HG03571 (cell line): ENCODE measurements around the gene CDC42EP3.

Experiments used
- ATAC-seq: cut with Tn5 transposase; IDR thresholded peaks from one replicate; pipeline ENCODE4 v1.9.1; 2021; ENCODE audit not compliant: unreplicated experiment

The CDC42EP3 gene

DNA sequence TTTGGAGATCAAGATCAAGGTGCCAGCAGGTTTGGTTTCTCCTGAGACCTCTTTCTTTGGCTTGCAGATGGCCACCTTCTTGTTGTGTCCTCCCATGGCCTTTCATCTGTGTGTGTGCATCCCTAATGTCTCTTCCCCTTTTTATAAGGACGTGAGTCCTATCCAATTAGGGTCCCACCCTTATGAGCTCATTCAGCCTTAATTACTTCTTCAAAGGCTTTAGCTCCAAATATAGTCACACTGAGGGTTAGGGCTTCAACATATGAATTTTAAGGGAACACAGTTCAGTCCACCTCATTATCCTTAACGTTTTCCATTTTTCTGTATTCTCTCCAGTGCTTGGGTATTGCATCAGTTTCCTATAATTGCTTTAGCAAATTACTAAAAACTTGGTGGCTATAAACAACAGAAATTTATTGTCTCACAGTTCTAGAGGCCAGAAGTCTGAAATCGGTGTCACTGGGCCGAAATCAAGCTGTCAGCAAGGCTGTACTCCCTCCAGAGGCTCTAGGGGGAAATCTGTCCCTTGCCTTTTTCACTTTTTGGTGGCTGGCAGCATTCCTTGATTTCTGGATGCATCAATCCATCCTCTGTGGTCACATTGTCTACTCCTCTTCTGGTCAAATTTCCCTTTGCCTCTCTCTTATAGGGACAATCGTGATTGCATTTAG lies 34.1 kb downstream of the CDC42EP3 start:
- ATAC-seq, result no peak

DNA sequence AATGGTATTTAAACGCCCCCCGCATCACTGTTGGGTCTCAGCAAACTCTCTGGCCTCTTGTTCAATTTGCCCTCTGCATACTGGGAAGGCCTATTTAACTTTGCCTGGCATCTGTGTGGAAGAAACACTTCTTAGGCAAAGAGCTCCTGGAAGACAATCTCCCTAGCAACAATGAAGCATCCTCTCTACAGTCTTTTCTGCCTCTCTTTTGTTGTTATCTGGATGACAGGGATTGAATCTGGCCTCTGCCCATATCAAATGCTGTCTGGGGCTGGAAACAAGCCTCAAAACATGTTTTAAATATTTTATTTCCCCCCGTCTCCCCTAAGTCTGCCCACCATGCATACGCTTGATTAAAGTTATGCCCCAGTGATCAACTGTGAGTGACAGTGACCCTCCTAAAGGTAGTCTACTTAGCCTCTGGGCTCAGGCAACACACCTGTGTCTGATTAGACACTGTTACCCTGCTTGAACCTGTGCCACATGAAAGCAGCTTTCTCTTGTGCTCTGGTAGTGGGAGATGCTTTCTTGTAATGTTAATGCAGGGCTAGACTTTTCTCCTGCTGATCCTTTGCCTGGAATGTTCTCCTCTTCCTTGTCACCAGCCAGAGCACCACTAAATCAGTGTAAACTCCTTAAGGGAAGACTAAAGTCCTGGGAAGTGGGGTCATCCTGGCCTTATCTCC lies 34.9 kb downstream of the CDC42EP3 start:
- ATAC-seq, result no peak

GRCh38 chr2:37635504-37636380 lies 35.7 kb downstream of the CDC42EP3 start:
- ATAC-seq, result peak; percentile 82

- no peak for ATAC-seq
These were observed 36.4 kb downstream of the CDC42EP3 start for GRCh38 chr2:37634914-37635503.

GRCh38 chr2:37633845-37634244 lies 37.6 kb downstream of the CDC42EP3 start:
- ATAC-seq, result no peak

DNA sequence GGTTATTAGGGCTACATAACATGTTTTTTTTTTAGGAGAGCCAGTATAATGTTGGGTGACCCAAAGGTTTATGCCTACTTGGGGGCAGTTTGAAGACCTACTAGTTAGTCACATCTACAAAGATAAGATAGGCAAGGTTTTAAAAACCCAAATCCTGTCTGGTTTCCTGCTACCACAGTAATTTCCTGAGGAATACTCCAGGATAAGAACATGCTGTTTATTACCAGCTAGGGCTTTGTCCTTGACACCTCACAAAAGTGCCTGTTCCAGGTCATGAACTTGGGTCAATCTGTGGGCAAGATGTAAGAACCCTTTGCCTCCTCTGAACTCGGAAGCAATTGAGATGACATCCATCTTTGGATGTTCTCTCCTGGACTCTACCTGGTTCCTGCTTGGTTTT lies 38.2 kb downstream of the CDC42EP3 start:
- ATAC-seq, result no peak

GRCh38 chr2:37632310-37632709 lies 39.1 kb downstream of the CDC42EP3 start:
- ATAC-seq, result no peak

GRCh38 chr2:37631698-37632097 lies 39.7 kb downstream of the CDC42EP3 start:
- ATAC-seq, result no peak

- no peak for ATAC-seq
These were observed 40.1 kb downstream of the CDC42EP3 start for GRCh38 chr2:37631292-37631691.

- ATAC-seq, result no peak
These were observed 40.7 kb downstream of the CDC42EP3 start for GRCh38 chr2:37630776-37631175.

- no peak for ATAC-seq
These were observed 41.1 kb downstream of the CDC42EP3 start for GRCh38 chr2:37630301-37630700.

DNA sequence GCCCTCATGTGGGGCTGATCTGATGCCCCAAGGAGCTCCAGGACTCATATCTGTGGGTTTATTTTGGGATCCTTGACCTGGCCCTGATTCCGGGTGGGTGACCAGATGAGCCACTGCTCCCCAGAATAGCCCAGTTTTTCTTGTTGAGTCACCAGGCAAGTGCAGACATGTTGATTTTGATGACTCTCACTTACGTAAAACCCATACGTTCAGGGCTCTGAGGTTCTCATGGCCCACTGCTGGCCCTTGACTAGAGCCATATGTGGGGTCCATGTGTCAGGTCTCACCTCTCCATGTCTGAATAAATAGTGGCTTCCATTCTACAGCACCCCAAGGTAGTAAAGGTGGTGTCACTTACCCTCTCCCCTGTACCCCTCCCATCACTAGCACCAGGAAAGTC lies 41.9 kb downstream of the CDC42EP3 start:
- ATAC-seq, result no peak

DNA sequence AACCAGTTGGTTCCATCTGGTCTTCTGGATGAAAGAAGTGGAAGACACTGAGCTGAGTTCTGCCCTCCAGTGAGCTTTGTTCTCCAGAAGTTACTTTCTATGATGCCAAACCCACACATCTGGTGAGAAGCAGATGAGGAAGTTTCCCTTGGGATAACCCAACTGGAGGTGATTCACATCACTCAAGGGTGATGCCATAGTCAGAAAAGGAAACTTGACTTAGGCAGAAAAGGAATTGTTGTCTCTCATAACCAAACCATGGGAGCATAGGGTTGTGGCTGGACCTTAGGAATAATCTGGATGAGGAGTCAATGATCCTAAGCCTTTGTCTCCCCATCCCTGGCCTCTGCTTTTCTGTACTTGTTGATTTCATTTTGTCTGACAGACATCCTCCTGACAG lies 43.7 kb downstream of the CDC42EP3 start:
- no peak for ATAC-seq

DNA sequence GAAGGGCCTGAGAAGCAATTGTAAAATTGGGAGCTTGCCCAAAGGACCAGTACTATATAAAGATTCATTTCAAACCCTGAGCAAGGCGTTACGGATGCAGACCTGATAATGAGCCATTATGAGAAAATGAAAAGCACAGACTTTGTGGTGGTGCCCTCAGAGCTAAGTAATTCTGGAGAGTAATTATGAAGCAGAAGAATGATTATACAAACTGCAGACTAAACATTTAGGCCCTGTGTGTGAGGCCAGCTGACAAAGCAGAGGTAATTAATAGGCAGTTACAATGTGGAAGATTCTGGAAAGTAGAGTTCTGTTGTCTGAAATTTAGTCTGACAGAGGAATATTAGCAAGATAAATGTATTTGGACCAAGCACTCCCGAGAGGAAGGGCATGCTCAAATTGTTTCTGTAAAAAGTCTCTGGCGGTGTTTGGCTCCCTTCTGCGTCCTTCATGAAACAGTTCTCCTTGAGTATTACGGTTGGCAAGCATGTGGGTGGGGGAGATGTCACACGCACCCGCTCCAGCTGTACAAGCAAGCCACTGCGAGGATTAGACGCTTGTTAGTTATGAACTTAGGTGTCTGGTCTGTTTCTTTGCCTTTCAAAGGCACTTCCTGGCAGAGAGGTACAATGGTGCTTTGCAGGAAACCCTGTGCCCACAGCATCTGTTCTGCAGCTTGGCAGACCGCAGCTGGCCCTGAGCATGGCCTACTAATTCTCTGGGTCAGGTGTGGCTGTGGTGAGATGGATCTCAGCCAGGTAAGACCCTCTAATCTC lies 45.5 kb downstream of the CDC42EP3 start:
- ATAC-seq, result no peak

DNA sequence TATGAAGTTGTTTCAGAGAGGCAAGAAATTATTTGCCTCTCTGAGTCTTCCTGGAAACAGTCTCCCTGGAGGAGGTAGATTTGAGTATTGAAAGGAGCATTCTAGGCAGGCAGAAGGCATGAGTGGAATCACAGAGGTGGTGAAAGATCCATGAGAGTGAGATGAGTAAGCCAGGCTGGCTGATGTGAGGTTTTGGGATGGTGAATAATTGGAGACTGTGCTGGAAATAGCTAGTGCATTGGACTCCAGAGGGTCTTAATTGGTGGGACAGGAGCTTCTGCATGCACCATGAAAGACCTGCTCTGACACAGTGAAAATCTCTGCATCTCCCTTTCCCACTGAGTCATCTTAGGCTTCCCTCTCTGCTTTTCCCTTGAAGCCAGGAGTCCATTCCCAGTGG lies 46.3 kb downstream of the CDC42EP3 start:
- no peak for ATAC-seq

DNA sequence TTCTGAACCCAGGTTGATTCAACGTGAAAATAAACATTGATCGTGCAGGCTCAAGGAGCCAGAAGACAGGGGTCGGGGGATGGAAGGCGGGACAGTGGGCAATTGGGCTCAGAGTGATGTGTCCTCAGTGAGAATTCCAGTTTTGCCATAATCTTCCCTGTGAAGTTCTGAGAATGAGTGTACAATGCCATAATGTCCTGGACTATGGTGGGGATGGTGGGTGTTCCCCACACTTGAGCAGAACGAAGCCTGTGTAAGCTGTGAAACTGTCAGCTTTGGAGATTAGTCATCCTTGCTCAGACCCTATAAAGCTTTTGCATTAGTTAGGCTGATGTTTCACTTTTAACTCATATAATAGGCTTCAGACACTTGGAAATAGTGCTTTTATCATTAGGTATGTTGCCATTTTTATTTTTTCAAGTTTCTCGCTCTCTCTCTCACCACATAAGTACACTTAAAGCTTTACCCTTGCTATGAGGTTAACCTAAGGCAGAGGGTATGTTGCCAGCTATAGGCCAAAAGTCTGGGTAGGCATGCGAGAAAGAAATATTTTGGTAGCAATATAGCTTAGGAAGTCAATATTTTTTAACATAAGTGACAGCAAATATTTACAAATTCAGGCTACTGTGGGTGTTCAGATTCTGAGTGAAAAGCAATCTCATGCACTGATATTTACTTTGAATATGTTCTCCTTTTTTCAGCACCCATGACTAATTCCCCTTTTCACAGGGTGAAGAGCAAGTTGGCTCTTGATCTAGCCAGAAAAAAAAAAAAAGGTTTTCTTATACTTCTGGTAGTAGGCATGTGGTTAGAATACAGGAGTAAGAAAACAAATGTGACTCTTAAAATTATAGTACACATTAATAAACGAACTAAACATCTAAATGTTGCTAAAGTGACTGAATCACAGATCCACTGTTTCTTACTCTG lies 47.2 kb downstream of the CDC42EP3 start:
- ATAC-seq, result peak; percentile 76

DNA sequence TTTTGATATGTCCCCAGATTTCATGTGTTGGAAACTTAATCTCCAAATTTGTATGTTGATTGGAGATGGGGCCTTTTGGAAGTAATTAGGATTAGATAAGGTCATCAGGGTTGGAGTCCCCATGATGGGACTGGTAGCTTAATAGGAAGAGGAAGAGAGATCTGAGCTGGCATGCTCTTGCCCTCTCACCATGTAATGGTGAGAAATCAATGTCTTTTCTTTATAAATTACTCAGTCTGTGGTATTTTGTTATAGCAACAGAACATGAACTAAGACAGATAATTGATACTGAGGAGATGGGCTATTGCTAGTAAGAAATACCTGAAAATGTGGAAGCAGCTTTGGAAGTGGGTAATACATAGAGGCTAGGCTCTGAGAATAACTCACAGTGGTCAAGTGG lies 48.0 kb downstream of the CDC42EP3 start:
- no peak for ATAC-seq

DNA sequence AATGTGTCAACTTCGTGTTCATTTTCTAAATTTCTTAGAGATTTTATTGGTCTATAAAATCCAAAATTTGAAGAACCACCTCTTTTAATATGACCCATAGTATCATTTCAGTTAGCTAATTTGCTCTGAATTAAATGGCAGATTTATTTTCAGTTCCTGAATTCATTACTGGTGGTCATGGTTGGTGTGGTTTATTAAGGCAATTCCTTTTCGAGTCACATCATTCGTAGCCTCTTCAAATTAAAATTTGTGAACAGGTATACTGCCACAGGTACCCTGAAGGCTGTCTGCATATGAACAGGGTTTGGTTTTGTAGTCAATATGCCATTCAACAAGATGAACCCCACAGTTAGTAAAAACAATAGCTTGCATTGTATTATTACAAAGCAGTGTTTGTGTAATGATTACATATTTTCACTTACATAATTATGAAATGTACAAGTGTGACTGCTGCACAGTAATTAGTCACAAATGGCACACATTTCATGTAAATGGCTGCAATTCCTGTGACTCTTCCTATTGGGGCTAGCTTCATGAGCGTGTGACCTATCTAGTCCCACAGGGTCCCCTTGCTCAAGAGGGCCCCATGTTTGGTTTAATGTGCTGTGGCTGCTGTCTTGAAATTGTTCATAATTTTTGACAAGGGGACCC lies 48.9 kb downstream of the CDC42EP3 start:
- ATAC-seq, result no peak

DNA sequence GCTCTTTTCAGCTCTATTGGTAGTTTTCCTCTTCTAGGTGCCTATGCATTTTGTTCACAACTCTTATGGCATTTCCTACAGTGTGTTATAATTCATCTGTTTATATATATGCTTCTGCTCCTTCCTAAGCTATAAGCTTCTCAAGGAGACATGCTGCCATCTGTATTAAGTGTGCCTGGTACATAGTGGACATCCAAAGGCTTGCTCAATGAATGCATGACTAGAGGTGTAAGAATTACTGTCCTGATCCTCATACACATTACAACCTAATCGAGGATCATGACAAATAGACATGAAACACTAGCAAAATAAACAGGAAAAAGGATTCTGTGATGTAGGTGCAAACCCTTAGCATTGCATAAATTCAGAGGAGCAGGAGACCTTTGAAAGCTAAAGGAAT lies 50.2 kb downstream of the CDC42EP3 start:
- ATAC-seq, result no peak
